ES-I3 (cell line): ENCODE measurements around the gene MAGI2.

Experiments used
- H3K36me3 ChIP-seq: 2 replicates; pipeline ENCODE4 v1.6.1; 2013; ENCODE audit warnings: mild to moderate bottlenecking, low read length, control low read depth, moderate library complexity; ENCODE audit not compliant: insufficient read depth
- H3K4me1 ChIP-seq: 2 replicates; pipeline ENCODE4 v1.6.1; 2013; ENCODE audit warnings: mild to moderate bottlenecking, control low read depth, low read length; ENCODE audit not compliant: insufficient read depth
- H3K9ac ChIP-seq: 2 replicates; pipeline ENCODE4 v1.6.1; 2013; ENCODE audit warnings: low read depth, mild to moderate bottlenecking, low read length, moderate library complexity
- H3K9me3 ChIP-seq: 2 replicates; pipeline ENCODE4 v1.6.1; 2013; ENCODE audit warnings: mild to moderate bottlenecking, low read length, moderate library complexity; ENCODE audit not compliant: control insufficient read depth, insufficient read depth

Gene MAGI2

DNA sequence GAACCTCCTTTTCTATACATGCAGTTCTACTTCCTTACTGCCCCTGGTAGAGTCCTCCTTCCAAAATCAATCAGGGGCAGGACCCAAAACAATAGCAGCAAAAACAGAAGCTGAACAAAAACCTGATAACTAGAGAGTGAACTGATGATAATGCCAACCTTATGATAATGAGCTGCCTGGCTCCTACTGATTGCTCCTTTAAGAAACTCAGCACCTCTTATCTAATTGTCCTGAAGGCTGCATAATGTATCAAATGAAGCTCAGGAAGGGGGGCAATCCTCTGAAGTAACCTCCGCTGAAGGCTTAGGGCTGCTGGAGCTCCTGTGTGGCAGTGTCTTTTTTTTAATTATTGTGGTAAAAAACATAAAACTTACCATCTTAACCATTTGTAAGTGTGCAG, 1397.9 kb downstream of the MAGI2 start:
- H3K36me3 ChIP-seq, result no peaks in the 10 kb centered on the region
- H3K9ac ChIP-seq, result no peak overlapping the region
- no peaks in the 10 kb centered on the region for H3K9me3 ChIP-seq
- H3K4me1 ChIP-seq, result no peaks in the 10 kb centered on the region

GRCh38 chr7:78055001-78055573, 1398.4 kb downstream of the MAGI2 start:
- no peaks in the 10 kb centered on the region for H3K36me3 ChIP-seq
- H3K9me3 ChIP-seq, result no peaks in the 10 kb centered on the region
- no peak overlapping the region; the same call in 1 of the 2 replicates for H3K9ac ChIP-seq
- H3K4me1 ChIP-seq, result no peaks in the 10 kb centered on the region

DNA sequence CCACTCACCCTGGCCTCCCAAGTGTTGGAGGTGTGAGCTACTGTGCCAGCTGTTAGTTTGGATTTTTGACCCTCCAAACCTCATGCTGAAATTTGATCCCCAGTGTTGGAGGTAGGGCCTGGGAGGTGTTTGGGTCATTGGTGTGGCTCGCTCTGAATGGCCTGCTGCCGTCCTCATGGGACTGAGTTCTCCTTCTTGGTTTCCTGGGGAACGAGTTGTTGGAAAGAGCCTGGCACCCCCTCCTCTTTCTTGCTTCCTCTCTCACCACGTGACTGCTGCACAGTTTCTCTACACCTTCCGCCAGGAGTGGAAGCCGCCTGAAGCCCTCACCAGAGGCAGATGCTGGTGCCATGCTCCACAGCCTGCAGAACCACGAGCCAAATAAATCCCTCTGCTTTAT, 1401.4 kb downstream of the MAGI2 start:
- H3K4me1 ChIP-seq, result no peaks in the 10 kb centered on the region
- no peaks in the 10 kb centered on the region for H3K9me3 ChIP-seq
- H3K36me3 ChIP-seq, result no peaks in the 10 kb centered on the region
- no peak overlapping the region for H3K9ac ChIP-seq

GRCh38 chr7:78047800-78048199, 1405.7 kb downstream of the MAGI2 start:
- H3K9ac ChIP-seq, result no peak overlapping the region
- no peaks in the 10 kb centered on the region for H3K4me1 ChIP-seq
- H3K9me3 ChIP-seq, result no peaks in the 10 kb centered on the region
- no peaks in the 10 kb centered on the region for H3K36me3 ChIP-seq

DNA sequence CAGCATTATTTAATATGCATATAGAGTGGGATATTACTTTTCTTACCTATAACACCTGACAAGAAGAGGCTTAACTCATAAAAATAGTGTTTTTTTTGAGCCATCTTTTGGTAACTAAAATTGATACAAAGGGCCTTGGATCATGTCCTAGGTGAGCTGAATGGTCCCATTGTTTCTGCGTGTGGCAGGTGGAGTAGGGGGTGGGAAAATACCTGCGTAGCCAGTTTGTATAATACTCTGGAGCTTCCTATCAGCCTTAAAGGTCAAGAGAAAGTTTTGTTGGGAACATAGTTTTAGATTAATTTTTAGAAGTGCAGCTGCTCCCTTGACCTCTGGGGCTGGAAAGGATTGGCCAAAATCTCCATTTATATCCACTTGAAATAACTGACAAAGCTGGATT, 1410.3 kb downstream of the MAGI2 start:
- no peaks in the 10 kb centered on the region for H3K9me3 ChIP-seq
- H3K4me1 ChIP-seq, result peaks cover 18% of the 10 kb centered on the region
- H3K9ac ChIP-seq, result no peak overlapping the region
- no peaks in the 10 kb centered on the region for H3K36me3 ChIP-seq

DNA sequence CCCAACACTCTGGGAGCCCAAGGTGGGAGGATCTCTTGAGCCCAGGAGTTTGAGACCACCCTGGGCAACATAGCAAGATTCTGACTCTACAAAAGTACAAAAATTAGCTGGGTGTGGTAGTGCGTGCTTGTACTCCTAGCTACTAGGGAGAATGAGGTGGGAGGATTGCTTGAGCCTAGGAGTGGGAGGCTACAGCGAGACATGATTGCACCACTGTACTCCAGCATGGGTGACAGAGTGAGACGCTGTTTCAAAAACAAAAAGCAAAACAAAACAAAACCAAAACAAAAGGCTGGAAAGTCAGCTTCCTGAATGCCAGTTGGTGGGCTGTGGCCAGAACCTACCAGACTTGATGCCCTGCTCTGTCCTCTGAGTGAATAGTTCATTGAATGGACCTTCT, 1412.0 kb downstream of the MAGI2 start:
- Histone ChIP-seq H3K9me3 (no peaks in the 10 kb centered on the region), H3K36me3 (no peaks in the 10 kb centered on the region)

DNA sequence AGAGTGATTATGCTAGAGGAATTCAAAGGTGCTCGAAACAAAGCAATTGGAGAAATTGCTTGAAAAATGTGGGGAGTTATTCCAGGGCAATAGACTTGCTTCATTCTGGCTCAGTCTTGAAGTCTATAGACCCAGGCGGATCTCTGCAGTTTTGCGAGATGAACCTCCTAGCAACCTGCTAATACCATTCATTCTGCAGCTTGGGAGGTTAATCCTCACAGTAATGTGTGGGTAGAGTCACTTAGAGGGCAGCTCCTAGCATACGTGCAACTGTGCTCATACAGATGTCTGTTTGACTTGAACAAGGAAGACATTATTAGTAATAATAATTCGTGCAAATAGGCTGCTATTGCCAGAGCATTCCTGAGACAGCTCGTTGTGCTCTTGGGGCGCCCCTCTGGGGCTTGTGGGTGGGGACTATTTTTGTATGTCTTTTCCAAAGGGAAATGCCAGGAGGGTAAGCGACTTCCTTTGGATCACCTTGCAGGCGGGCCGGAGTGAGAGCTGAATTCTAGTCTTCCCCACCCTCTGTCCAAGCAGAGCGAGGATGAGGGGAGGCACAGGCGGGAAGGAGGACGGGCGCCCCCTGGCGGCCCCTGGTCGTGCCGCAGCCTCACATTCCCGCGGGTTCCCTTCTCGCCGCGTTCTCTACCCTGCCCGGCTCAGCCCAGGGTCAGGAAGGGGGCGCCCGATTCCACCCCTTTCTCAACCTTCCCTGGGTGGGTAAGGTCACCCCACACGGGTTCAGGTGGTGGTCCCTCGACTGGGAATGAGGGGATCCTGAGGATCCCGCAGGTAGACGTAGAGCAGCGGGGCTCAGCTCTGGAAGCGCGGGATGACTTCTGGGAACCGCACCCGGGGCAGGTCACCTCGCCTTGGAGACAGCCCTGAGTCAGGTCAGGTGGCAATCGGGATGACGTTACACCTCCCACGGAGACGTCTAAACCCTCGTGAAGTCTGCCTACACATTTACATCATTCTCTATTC, 1413.4 kb downstream of the MAGI2 start:
- Histone ChIP-seq H3K9ac (peak overlapping the region; percentile 35; the same call in 1 of the 2 replicates), H3K9me3 (no peaks in the 10 kb centered on the region), H3K4me1 (peaks cover 27% of the 10 kb centered on the region), H3K36me3 (no peaks in the 10 kb centered on the region)

More for the DNA sequence above, 1412.0 kb downstream of the MAGI2 start:
- H3K9ac ChIP-seq, result no peak overlapping the region
- peaks cover 27% of the 10 kb centered on the region for H3K4me1 ChIP-seq

- no peaks in the 10 kb centered on the region for H3K36me3 ChIP-seq
- H3K9ac ChIP-seq, result no peak overlapping the region
- no peaks in the 10 kb centered on the region for H3K9me3 ChIP-seq
- peaks cover 27% of the 10 kb centered on the region for H3K4me1 ChIP-seq
Observed at GRCh38 chr7:78038465-78039080, 1414.9 kb downstream of the MAGI2 start.

GRCh38 chr7:78037603-78038002, 1415.9 kb downstream of the MAGI2 start:
- H3K36me3 ChIP-seq, result no peaks in the 10 kb centered on the region
- H3K4me1 ChIP-seq, result peaks cover 27% of the 10 kb centered on the region
- no peaks in the 10 kb centered on the region for H3K9me3 ChIP-seq
- no peak overlapping the region for H3K9ac ChIP-seq

- Histone ChIP-seq H3K9ac (no peak overlapping the region), H3K36me3 (no peaks in the 10 kb centered on the region), H3K9me3 (no peaks in the 10 kb centered on the region), H3K4me1 (peaks cover 18% of the 10 kb centered on the region)
Observed at GRCh38 chr7:78033410-78033809, 1420.1 kb downstream of the MAGI2 start.

DNA sequence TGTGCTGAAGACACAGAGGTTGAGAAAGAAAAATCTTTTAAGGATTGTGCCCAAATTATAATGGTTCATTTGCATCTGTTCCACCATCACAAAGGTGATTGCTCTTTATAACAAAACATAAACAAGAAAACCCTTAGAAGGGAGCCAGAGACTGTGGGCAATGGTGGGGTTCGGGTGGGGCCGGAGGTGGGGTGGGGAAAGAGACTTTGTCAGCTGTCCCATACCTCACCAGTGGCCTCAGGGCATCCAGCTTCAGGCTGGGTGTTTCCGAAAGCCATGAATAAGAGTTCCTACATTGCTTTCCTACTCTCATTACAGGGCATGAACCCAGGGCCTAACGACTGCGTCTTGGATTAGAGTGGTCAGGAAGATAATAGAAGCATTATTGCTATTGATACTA, 1427.0 kb downstream of the MAGI2 start:
- Histone ChIP-seq H3K36me3 (no peaks in the 10 kb centered on the region), H3K9ac (no peak overlapping the region), H3K4me1 (peaks cover 6% of the 10 kb centered on the region; the same call in 1 of the 2 replicates), H3K9me3 (no peaks in the 10 kb centered on the region)

GRCh38 chr7:78024591-78024990, 1428.9 kb downstream of the MAGI2 start:
- Histone ChIP-seq H3K4me1 (peaks cover 6% of the 10 kb centered on the region; the same call in 1 of the 2 replicates), H3K9me3 (no peaks in the 10 kb centered on the region), H3K9ac (no peak overlapping the region), H3K36me3 (no peaks in the 10 kb centered on the region)

DNA sequence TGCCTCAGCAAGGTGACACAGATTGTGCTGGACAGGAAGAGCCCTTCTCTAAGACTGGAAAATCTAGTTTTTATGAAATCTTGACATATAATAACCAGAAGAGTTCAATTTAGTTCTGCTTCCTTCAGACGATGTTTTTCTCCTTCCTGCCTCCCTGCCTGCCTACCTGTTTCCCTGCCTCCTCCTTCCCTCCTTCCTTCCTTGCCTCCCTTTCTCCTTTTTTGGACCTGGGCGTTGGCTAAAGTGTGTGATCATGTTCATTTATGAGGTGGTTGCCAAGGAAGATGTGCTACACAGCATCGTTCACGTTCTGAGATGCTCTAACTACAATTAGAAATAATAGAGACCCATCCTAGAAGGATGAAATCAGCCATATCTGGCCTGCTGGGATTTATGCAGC, 1430.3 kb downstream of the MAGI2 start:
- Histone ChIP-seq H3K4me1 (no peaks in the 10 kb centered on the region), H3K9me3 (no peaks in the 10 kb centered on the region), H3K9ac (no peak overlapping the region), H3K36me3 (no peaks in the 10 kb centered on the region)

GRCh38 chr7:78022165-78022564, 1431.3 kb downstream of the MAGI2 start:
- H3K36me3 ChIP-seq, result no peaks in the 10 kb centered on the region
- H3K4me1 ChIP-seq, result no peaks in the 10 kb centered on the region
- H3K9ac ChIP-seq, result no peak overlapping the region
- H3K9me3 ChIP-seq, result no peaks in the 10 kb centered on the region
